Measurements from ENCODE around the gene KIRREL3. TPM values are rescaled to one million over a fixed set of nuclear protein-coding genes. Genes with fewer than 3 reads are reported as not detected.

The KIRREL3 gene
- total RNA-seq, 1 donor from 2014 or later, result 0.82 TPM

DNA sequence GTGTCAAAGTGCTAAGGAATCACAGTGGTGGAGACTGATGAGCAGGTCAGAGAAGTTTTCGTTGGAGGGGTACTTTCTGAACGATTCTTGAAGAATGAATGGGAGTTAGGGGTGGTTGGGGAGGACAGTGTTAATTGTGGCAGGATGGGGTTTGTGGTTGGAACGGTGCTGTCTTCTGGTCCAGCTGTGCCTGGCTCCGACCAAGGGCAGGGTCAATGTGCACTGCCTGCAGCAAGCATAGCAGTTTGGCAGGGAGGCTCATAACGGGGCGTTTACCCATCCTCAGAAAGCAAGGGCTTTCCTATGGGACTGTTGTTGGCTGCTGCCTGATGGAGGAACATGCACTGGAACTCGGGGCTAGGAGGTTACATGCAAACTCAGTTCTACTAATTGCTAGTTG is 265.8 kb downstream of the KIRREL3 start:
- H3K27ac Mint-ChIP-seq (ENCODE audit: unreplicated experiment), result peak overlapping the region; percentile 23
- no peak for DNase-seq (ENCODE audit: low read depth, low spot score)
- no peak for TF ChIP-seq CTCF (conservative IDR thresholded peaks at IDR 0.05)
- peaks cover 7% of the 10 kb centered on the region for H3K9me3 Mint-ChIP-seq
- no peaks in the 10 kb centered on the region for H3K27me3 Mint-ChIP-seq (ENCODE audit: low read depth)
- no peak overlapping the region for H3K4me3 Mint-ChIP-seq
- H3K36me3 Mint-ChIP-seq (ENCODE audit: low read depth), result no peaks in the 10 kb centered on the region
- peaks cover 51% of the 10 kb centered on the region for H3K4me1 Mint-ChIP-seq

DNA sequence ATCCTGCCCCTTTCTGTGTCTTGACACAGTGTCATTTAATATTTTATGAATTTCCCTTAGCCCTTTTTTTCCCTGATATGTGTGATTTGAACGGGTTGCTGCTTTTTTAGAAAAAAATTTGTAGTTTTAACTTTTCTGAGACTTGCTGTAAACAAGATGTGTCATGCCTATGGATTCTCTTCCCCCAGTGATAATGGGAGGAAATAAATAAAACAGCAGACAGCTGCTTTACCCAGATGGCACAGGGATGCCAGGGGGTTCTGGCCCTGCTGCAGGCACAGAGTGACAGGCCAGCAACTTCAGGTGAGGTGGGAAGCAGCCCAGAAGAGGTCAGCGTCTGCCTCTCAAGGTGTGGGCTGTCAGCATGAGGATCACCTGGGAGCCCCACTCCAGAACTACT is 266.9 kb downstream of the KIRREL3 start:
- H3K4me1 Mint-ChIP-seq, result peaks cover 57% of the 10 kb centered on the region
- no peak overlapping the region for H3K27ac Mint-ChIP-seq (ENCODE audit: unreplicated experiment)
- no peaks in the 10 kb centered on the region for H3K27me3 Mint-ChIP-seq (ENCODE audit: low read depth)
- H3K36me3 Mint-ChIP-seq (ENCODE audit: low read depth), result no peaks in the 10 kb centered on the region
- no peak overlapping the region for H3K4me3 Mint-ChIP-seq
- DNase-seq (ENCODE audit: low read depth, low spot score), result no peak
- H3K9me3 Mint-ChIP-seq, result peaks cover 7% of the 10 kb centered on the region
- TF ChIP-seq CTCF (conservative IDR thresholded peaks at IDR 0.05), result no peak

GRCh38 chr11:126732981-126733380 is 267.6 kb downstream of the KIRREL3 start:
- no peak for DNase-seq (ENCODE audit: low read depth, low spot score)
- Mint-ChIP-seq H3K4me3 (no peak overlapping the region), H3K27ac (ENCODE audit: unreplicated experiment) (no peak overlapping the region), H3K27me3 (ENCODE audit: low read depth) (no peaks in the 10 kb centered on the region), H3K9me3 (peaks cover 7% of the 10 kb centered on the region), H3K36me3 (ENCODE audit: low read depth) (no peaks in the 10 kb centered on the region), H3K4me1 (peaks cover 57% of the 10 kb centered on the region)
- no peak for TF ChIP-seq CTCF (conservative IDR thresholded peaks at IDR 0.05)

GRCh38 chr11:126731576-126732142 is 268.9 kb downstream of the KIRREL3 start:
- peak; percentile 6 for DNase-seq (ENCODE audit: low read depth, low spot score)
- Mint-ChIP-seq H3K27me3 (ENCODE audit: low read depth) (no peaks in the 10 kb centered on the region), H3K4me1 (peaks cover 60% of the 10 kb centered on the region), H3K4me3 (peak overlapping the region; percentile 28), H3K27ac (ENCODE audit: unreplicated experiment) (peak overlapping the region; percentile 76), H3K36me3 (ENCODE audit: low read depth) (no peaks in the 10 kb centered on the region), H3K9me3 (peaks cover 7% of the 10 kb centered on the region)
- no peak for TF ChIP-seq CTCF (conservative IDR thresholded peaks at IDR 0.05)

DNA sequence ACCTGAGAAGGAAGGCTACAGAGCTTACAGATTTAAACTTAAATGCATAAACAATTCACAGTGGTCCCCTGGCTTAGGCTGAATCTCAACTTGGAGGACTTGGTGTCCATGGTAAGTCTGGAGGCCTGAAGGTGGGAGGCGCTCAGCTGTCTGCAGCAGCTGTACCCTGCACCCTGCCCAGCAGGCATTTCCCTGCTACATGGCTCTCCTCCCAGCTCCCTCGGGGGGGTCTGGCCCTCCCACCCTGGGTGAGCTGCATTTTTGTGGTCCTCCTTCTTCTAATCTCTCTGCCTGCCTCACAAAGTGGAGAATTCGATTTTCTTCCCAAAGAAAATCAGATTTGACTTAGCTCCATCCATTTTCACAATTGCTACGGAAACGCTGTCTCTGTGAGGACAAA is 273.2 kb downstream of the KIRREL3 start:
- Mint-ChIP-seq H3K9me3 (peaks cover 7% of the 10 kb centered on the region), H3K4me1 (peaks cover 33% of the 10 kb centered on the region), H3K27ac (ENCODE audit: unreplicated experiment) (no peak overlapping the region), H3K27me3 (ENCODE audit: low read depth) (no peaks in the 10 kb centered on the region), H3K4me3 (no peak overlapping the region), H3K36me3 (ENCODE audit: low read depth) (no peaks in the 10 kb centered on the region)
- no peak for DNase-seq (ENCODE audit: low read depth, low spot score)
- no peak for TF ChIP-seq CTCF (conservative IDR thresholded peaks at IDR 0.05)

All from neural crest cell (in vitro differentiated cells).